Activated T-cell treated with anti-CD3 and anti-CD28 coated beads, Interleukin-2, amount 50 U/mL, for 24 hours (primary cell): ENCODE measurements around the gene HEATR3.
"Not testable (repeated sequence)": the region's sequence is repeated elsewhere in the genome, so short reads cannot be mapped to it uniquely, and the experiment has no call there.

Experiments used
- DNase-seq: peaks from one replicate; pipeline ENCODE4 v3.0.0-alpha.2; 2020
- H3K27ac Mint-ChIP-seq: 2 replicates; pipeline ENCODE4 v1.8.0; 2020; ENCODE audit warnings: mild to moderate bottlenecking, mixed read lengths
- H3K27me3 Mint-ChIP-seq: 2 replicates; pipeline ENCODE4 v1.8.0; 2020; ENCODE audit warnings: mixed read lengths
- H3K36me3 Mint-ChIP-seq: 2 replicates; pipeline ENCODE4 v1.8.0; 2020; ENCODE audit warnings: low read depth, mixed read lengths
- H3K4me1 Mint-ChIP-seq: 2 replicates; pipeline ENCODE4 v1.8.0; 2020; ENCODE audit warnings: low read depth, mixed read lengths
- H3K4me3 Mint-ChIP-seq: 2 replicates; pipeline ENCODE4 v1.8.0; 2020; ENCODE audit warnings: mild to moderate bottlenecking, moderate library complexity, mixed read lengths
- H3K9me3 Mint-ChIP-seq: 2 replicates; pipeline ENCODE4 v1.8.0; 2020; ENCODE audit warnings: mixed read lengths

HEATR3 gene

GRCh38 chr16:50096791-50097190 is 31.0 kb downstream of the HEATR3 start:
- Mint-ChIP-seq H3K27me3 (no peaks in the 10 kb centered on the region), H3K9me3 (no peaks in the 10 kb centered on the region), H3K4me3 (no peak overlapping the region), H3K27ac (no peak overlapping the region), H3K4me1 (peaks cover 14% of the 10 kb centered on the region), H3K36me3 (peaks cover 74% of the 10 kb centered on the region)
- no peak for DNase-seq

GRCh38 chr16:50099957-50100648 is 34.3 kb downstream of the HEATR3 start:
- peaks cover 77% of the 10 kb centered on the region for H3K36me3 Mint-ChIP-seq

GRCh38 chr16:50102051-50102746 is 36.4 kb downstream of the HEATR3 start:
- H3K36me3 Mint-ChIP-seq: peaks cover 83% of the 10 kb centered on the region
- H3K4me3 Mint-ChIP-seq: no peak overlapping the region
- H3K9me3 Mint-ChIP-seq: no peaks in the 10 kb centered on the region
- peaks cover 10% of the 10 kb centered on the region for H3K4me1 Mint-ChIP-seq
- peak overlapping the region; percentile 65 for H3K27ac Mint-ChIP-seq
- DNase-seq: no peak
- H3K27me3 Mint-ChIP-seq: no peaks in the 10 kb centered on the region

More at GRCh38 chr16:50099957-50100648, 34.3 kb downstream of the HEATR3 start:
- DNase-seq: no peak
- Mint-ChIP-seq H3K4me1 (peaks cover 10% of the 10 kb centered on the region), H3K27me3 (no peaks in the 10 kb centered on the region), H3K27ac (no peak overlapping the region), H3K9me3 (no peaks in the 10 kb centered on the region), H3K4me3 (no peak overlapping the region)

- Mint-ChIP-seq H3K9me3 (no peaks in the 10 kb centered on the region), H3K36me3 (peaks cover 79% of the 10 kb centered on the region)
Measured at GRCh38 chr16:50103764-50104163, 38.0 kb downstream of the HEATR3 start.

GRCh38 chr16:50114357-50115129 is 48.8 kb downstream of the HEATR3 start:
- Mint-ChIP-seq H3K9me3 (no peaks in the 10 kb centered on the region), H3K4me3 (no peak overlapping the region), H3K27ac (no peak overlapping the region), H3K4me1 (no peaks in the 10 kb centered on the region), H3K36me3 (no peaks in the 10 kb centered on the region), H3K27me3 (no peaks in the 10 kb centered on the region)
- DNase-seq: no peak

More at GRCh38 chr16:50103764-50104163, 38.0 kb downstream of the HEATR3 start:
- Mint-ChIP-seq H3K4me1 (peaks cover 10% of the 10 kb centered on the region), H3K27me3 (no peaks in the 10 kb centered on the region), H3K27ac (no peak overlapping the region), H3K4me3 (no peak overlapping the region)
- no peak for DNase-seq

GRCh38 chr16:50120711-50121110 is 54.9 kb downstream of the HEATR3 start:
- H3K27me3 Mint-ChIP-seq: no peaks in the 10 kb centered on the region
- no peak overlapping the region for H3K4me3 Mint-ChIP-seq
- no peaks in the 10 kb centered on the region for H3K36me3 Mint-ChIP-seq
- no peaks in the 10 kb centered on the region for H3K9me3 Mint-ChIP-seq
- no peak overlapping the region for H3K27ac Mint-ChIP-seq
- peaks cover 21% of the 10 kb centered on the region for H3K4me1 Mint-ChIP-seq
- no peak for DNase-seq

- Mint-ChIP-seq H3K27ac (peak overlapping the region; percentile 81), H3K9me3 (no peaks in the 10 kb centered on the region), H3K4me1 (peaks cover 21% of the 10 kb centered on the region), H3K27me3 (no peaks in the 10 kb centered on the region), H3K36me3 (no peaks in the 10 kb centered on the region), H3K4me3 (no peak overlapping the region)
- no peak for DNase-seq
Measured at GRCh38 chr16:50121278-50121677, 55.5 kb downstream of the HEATR3 start.

- peak overlapping the region; percentile 11 for H3K4me3 Mint-ChIP-seq
- H3K27me3 Mint-ChIP-seq: no peaks in the 10 kb centered on the region
- DNase-seq: peak; percentile 35
- H3K9me3 Mint-ChIP-seq: no peaks in the 10 kb centered on the region
- H3K27ac Mint-ChIP-seq: peak overlapping the region; percentile 81
- peaks cover 21% of the 10 kb centered on the region for H3K4me1 Mint-ChIP-seq
- no peaks in the 10 kb centered on the region for H3K36me3 Mint-ChIP-seq
Measured at GRCh38 chr16:50121721-50122445, 56.1 kb downstream of the HEATR3 start.

- Mint-ChIP-seq H3K4me1 (peaks cover 21% of the 10 kb centered on the region), H3K36me3 (no peaks in the 10 kb centered on the region), H3K4me3 (no peak overlapping the region), H3K27ac (no peak overlapping the region), H3K27me3 (no peaks in the 10 kb centered on the region), H3K9me3 (no peaks in the 10 kb centered on the region)
- DNase-seq: no peak
Measured at GRCh38 chr16:50123417-50123816, 57.6 kb downstream of the HEATR3 start.

- no peak for DNase-seq
- Mint-ChIP-seq H3K9me3 (no peaks in the 10 kb centered on the region), H3K4me3 (no peak overlapping the region), H3K36me3 (no peaks in the 10 kb centered on the region), H3K27ac (no peak overlapping the region), H3K4me1 (peaks cover 21% of the 10 kb centered on the region), H3K27me3 (no peaks in the 10 kb centered on the region)
Measured at GRCh38 chr16:50124769-50125168, 59.0 kb downstream of the HEATR3 start.

GRCh38 chr16:50126183-50126582 is 60.4 kb downstream of the HEATR3 start:
- no peak for DNase-seq
- Mint-ChIP-seq H3K27ac (no peak overlapping the region), H3K27me3 (no peaks in the 10 kb centered on the region), H3K9me3 (no peaks in the 10 kb centered on the region), H3K36me3 (no peaks in the 10 kb centered on the region), H3K4me3 (no peak overlapping the region), H3K4me1 (peaks cover 15% of the 10 kb centered on the region)

GRCh38 chr16:50132571-50132970 is 66.8 kb downstream of the HEATR3 start:
- not testable (repeated sequence) for H3K27ac Mint-ChIP-seq, H3K4me1 Mint-ChIP-seq, H3K36me3 Mint-ChIP-seq, H3K4me3 Mint-ChIP-seq, H3K9me3 Mint-ChIP-seq, H3K27me3 Mint-ChIP-seq, DNase-seq

- no peaks in the 10 kb centered on the region for H3K27me3 Mint-ChIP-seq
- H3K4me3 Mint-ChIP-seq: no peak overlapping the region
- no peak overlapping the region for H3K27ac Mint-ChIP-seq
- no peaks in the 10 kb centered on the region for H3K36me3 Mint-ChIP-seq
- no peak for DNase-seq
- H3K9me3 Mint-ChIP-seq: no peaks in the 10 kb centered on the region
- no peaks in the 10 kb centered on the region for H3K4me1 Mint-ChIP-seq
Measured at GRCh38 chr16:50133214-50133613, 67.4 kb downstream of the HEATR3 start.

GRCh38 chr16:50136399-50136798 is 70.6 kb downstream of the HEATR3 start:
- H3K27me3 Mint-ChIP-seq: no peaks in the 10 kb centered on the region
- no peak for DNase-seq
- H3K9me3 Mint-ChIP-seq: no peaks in the 10 kb centered on the region
- no peak overlapping the region for H3K27ac Mint-ChIP-seq
- H3K36me3 Mint-ChIP-seq: no peaks in the 10 kb centered on the region
- H3K4me1 Mint-ChIP-seq: peaks cover 3% of the 10 kb centered on the region
- no peak overlapping the region for H3K4me3 Mint-ChIP-seq
